Astrocyte (in vitro differentiated cells and primary cell): ENCODE results near the gene KIAA1549. TPM values are rescaled to one million over a fixed set of nuclear protein-coding genes. Genes with fewer than 3 reads are reported as not detected.

Experiments used
- DNase-seq: peaks from one replicate; pipeline ENCODE4 v3.0.0-alpha.2; 2010; ENCODE audit warnings: low read depth
- FAIRE-seq: peaks from 2 replicates; lab custom pipeline; 2011; peaks lifted over from hg19 to GRCh38; lab: Jason Lieb, UNC
- H2AFZ ChIP-seq: 2 replicates; pipeline ENCODE4 v1.6.0; 2012; ENCODE audit warnings: low read depth, low read length, inconsistent platforms
- H3K27ac ChIP-seq: 2 replicates; pipeline ENCODE4 v1.5.1; 2011; ENCODE audit warnings: low read depth, low read length, inconsistent platforms
- H3K27me3 ChIP-seq: 2 replicates; pipeline ENCODE4 v1.6.0; 2011; ENCODE audit warnings: low read length, inconsistent platforms; ENCODE audit not compliant: insufficient read depth
- H3K36me3 ChIP-seq: 2 replicates; pipeline ENCODE4 v1.5.1; 2011; ENCODE audit warnings: low read length, inconsistent platforms; ENCODE audit not compliant: insufficient read depth
- H3K4me1 ChIP-seq: 2 replicates; pipeline ENCODE4 v1.5.1; 2011; ENCODE audit warnings: low read length, inconsistent platforms; ENCODE audit not compliant: insufficient read depth
- H3K4me2 ChIP-seq: 2 replicates; pipeline ENCODE4 v1.6.0; 2012; ENCODE audit warnings: low read length, inconsistent platforms
- H3K4me3 ChIP-seq: 2 replicates; pipeline ENCODE4 v1.5.1; 2011; ENCODE audit warnings: low read depth, mild to moderate bottlenecking, low read length, inconsistent platforms; ENCODE audit not compliant: insufficient read depth
- H3K79me2 ChIP-seq: 2 replicates; pipeline ENCODE4 v1.6.0; 2012; ENCODE audit warnings: mild to moderate bottlenecking, low read length, inconsistent platforms; ENCODE audit not compliant: insufficient read depth
- H3K9ac ChIP-seq: 2 replicates; pipeline ENCODE4 v1.6.0; 2012; ENCODE audit warnings: mild to moderate bottlenecking, low read length, inconsistent platforms
- H3K9me3 ChIP-seq: 2 replicates; pipeline ENCODE4 v1.5.1; 2012; ENCODE audit warnings: low read depth, mild to moderate bottlenecking, low read length, inconsistent platforms; ENCODE audit not compliant: insufficient read depth
- H4K20me1 ChIP-seq: 2 replicates; pipeline ENCODE4 v1.6.0; 2012; ENCODE audit warnings: low read length, inconsistent platforms; ENCODE audit not compliant: insufficient read depth
- H3K27ac Mint-ChIP-seq: one replicate; pipeline ENCODE4 v1.8.0; 2021; ENCODE audit warnings: mild to moderate bottlenecking, mixed read lengths; ENCODE audit not compliant: unreplicated experiment
- H3K27me3 Mint-ChIP-seq: one replicate; pipeline ENCODE4 v1.8.0; 2021; ENCODE audit warnings: low read depth, mixed read lengths; ENCODE audit not compliant: unreplicated experiment
- H3K36me3 Mint-ChIP-seq: one replicate; pipeline ENCODE4 v1.8.0; 2021; ENCODE audit warnings: low read depth, mixed read lengths; ENCODE audit not compliant: unreplicated experiment
- H3K4me1 Mint-ChIP-seq: one replicate; pipeline ENCODE4 v1.8.0; 2021; ENCODE audit warnings: low read depth, mixed read lengths; ENCODE audit not compliant: unreplicated experiment
- H3K4me3 Mint-ChIP-seq: one replicate; pipeline ENCODE4 v1.8.0; 2021; ENCODE audit warnings: mild to moderate bottlenecking, moderate library complexity, mixed read lengths; ENCODE audit not compliant: unreplicated experiment
- H3K9me3 Mint-ChIP-seq: one replicate; pipeline ENCODE4 v1.8.0; 2021; ENCODE audit warnings: mild to moderate bottlenecking, mixed read lengths; ENCODE audit not compliant: unreplicated experiment
- CTCF ChIP-seq: IDR thresholded peaks from 2 replicates; pipeline ENCODE4 v1.5.1; 2011; ENCODE audit warnings: low read depth, mild to moderate bottlenecking, inconsistent platforms, low read length, moderate library complexity; ENCODE audit not compliant: insufficient read depth
- EZH2 ChIP-seq: IDR thresholded peaks from 2 replicates; pipeline ENCODE4 v1.6.1; 2012; ENCODE audit warnings: mild to moderate bottlenecking, low read length, inconsistent platforms; ENCODE audit not compliant: insufficient read depth
- total RNA-seq: library from RNA; stranded (reverse); gene quantifications from 2 replicates; pipeline ENCODE4 v1.2.1, GENCODE V29; 2021

Gene KIAA1549
- total RNA-seq, 1 donor from 2014 or later: 10.3 TPM

- H3K79me2 ChIP-seq: no peaks in the 10 kb centered on the region
- no peaks in the 10 kb centered on the region for H3K27me3 Mint-ChIP-seq
Observed at GRCh38 chr7:138954545-138955475, 26.4 kb downstream of the KIAA1549 start.

DNA sequence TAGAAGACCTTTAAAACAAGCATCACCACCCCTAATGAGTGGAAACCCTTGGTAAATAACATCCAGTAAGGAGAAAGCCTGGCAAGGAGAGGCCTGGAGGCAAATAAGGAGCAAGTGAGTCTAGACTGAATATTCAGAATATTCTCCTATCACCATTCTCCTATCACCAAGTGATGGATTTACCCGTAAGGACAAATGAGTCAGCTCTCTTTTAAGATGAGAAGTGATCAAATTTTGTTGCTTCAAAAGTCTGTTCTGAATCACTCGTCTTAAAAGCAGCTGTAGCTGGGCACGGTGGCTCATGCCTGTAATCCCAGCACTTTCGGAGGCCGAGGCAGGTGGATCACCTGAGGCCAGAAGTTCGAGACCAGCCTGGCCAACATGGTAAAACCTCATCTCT is 28.4 kb downstream of the KIAA1549 start:
- Histone ChIP-seq H3K4me2 (no peak overlapping the region), H4K20me1 (peaks cover 24% of the 10 kb centered on the region), H3K4me1 (no peaks in the 10 kb centered on the region), H3K27ac (no peak overlapping the region), H3K4me3 (no peak overlapping the region), H3K27me3 (no peaks in the 10 kb centered on the region), H2AFZ (no peak overlapping the region), H3K9me3 (no peaks in the 10 kb centered on the region), H3K9ac (no peak overlapping the region), H3K79me2 (no peaks in the 10 kb centered on the region), H3K36me3 (no peaks in the 10 kb centered on the region)
- TF ChIP-seq CTCF: no peak
- Mint-ChIP-seq H3K36me3 (peaks cover 4% of the 10 kb centered on the region), H3K27ac (no peak overlapping the region), H3K9me3 (no peaks in the 10 kb centered on the region), H3K27me3 (no peaks in the 10 kb centered on the region), H3K4me3 (no peak overlapping the region), H3K4me1 (peaks cover 6% of the 10 kb centered on the region)
- DNase-seq: no peak
- no peak for FAIRE-seq

More at GRCh38 chr7:138954545-138955475, 26.4 kb downstream of the KIAA1549 start:
- Mint-ChIP-seq H3K36me3 (peaks cover 4% of the 10 kb centered on the region), H3K4me3 (no peak overlapping the region), H3K9me3 (no peaks in the 10 kb centered on the region), H3K27ac (no peak overlapping the region), H3K4me1 (peaks cover 8% of the 10 kb centered on the region)
- Histone ChIP-seq H4K20me1 (peaks cover 30% of the 10 kb centered on the region), H3K4me3 (no peak overlapping the region), H3K36me3 (no peaks in the 10 kb centered on the region), H3K4me2 (no peak overlapping the region), H3K9ac (no peak overlapping the region), H3K9me3 (no peaks in the 10 kb centered on the region), H3K4me1 (no peaks in the 10 kb centered on the region), H3K27me3 (no peaks in the 10 kb centered on the region), H3K27ac (no peak overlapping the region), H2AFZ (no peak overlapping the region)
- DNase-seq (no peak), FAIRE-seq (no peak)
- TF ChIP-seq EZH2 (no peak), CTCF (no peak)

DNA sequence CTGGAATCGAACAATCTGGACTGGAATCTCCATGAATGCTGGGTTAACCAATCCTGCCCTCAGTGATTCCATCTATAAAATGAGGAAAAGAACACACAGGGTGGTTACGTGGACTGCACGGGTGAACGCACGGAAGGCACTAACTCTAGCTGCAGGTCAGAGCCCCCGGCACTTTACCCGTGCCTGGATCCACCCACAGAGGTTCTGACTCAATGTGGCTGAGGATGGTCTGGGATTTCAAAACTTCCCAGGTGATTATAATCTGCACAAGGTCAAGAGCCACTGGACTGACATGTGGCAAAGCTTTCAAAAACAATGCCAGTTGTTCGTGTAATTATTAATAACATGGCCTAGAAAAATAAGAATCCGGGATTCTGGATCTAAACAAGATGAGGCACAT is 29.2 kb downstream of the KIAA1549 start:
- H3K4me2 ChIP-seq: no peak overlapping the region
- H4K20me1 ChIP-seq: peaks cover 24% of the 10 kb centered on the region
- Mint-ChIP-seq H3K4me3 (no peak overlapping the region), H3K36me3 (peaks cover 4% of the 10 kb centered on the region), H3K4me1 (peaks cover 6% of the 10 kb centered on the region), H3K9me3 (no peaks in the 10 kb centered on the region), H3K27ac (no peak overlapping the region), H3K27me3 (no peaks in the 10 kb centered on the region)
- H3K79me2 ChIP-seq: peaks cover 1% of the 10 kb centered on the region
- H3K4me3 ChIP-seq: no peak overlapping the region
- no peaks in the 10 kb centered on the region for H3K27me3 ChIP-seq
- no peaks in the 10 kb centered on the region for H3K4me1 ChIP-seq
- TF ChIP-seq CTCF: no peak
- TF ChIP-seq EZH2: no peak
- no peak overlapping the region for H2AFZ ChIP-seq
- no peaks in the 10 kb centered on the region for H3K36me3 ChIP-seq
- no peak overlapping the region for H3K9ac ChIP-seq
- H3K9me3 ChIP-seq: no peaks in the 10 kb centered on the region
- no peak overlapping the region for H3K27ac ChIP-seq
- FAIRE-seq (no peak), DNase-seq (no peak)
